HG03135 (cell line): ENCODE results near the gene NRF1.
"Not testable (repeated sequence)": the region's sequence is repeated elsewhere in the genome, so short reads cannot be mapped to it uniquely, and the experiment has no call there.

Experiments used
- ATAC-seq: cut with Tn5 transposase; IDR thresholded peaks from one replicate; pipeline ENCODE4 v1.9.1; 2021; ENCODE audit warnings: mild to moderate bottlenecking, moderate library complexity; ENCODE audit not compliant: unreplicated experiment

The NRF1 gene

DNA sequence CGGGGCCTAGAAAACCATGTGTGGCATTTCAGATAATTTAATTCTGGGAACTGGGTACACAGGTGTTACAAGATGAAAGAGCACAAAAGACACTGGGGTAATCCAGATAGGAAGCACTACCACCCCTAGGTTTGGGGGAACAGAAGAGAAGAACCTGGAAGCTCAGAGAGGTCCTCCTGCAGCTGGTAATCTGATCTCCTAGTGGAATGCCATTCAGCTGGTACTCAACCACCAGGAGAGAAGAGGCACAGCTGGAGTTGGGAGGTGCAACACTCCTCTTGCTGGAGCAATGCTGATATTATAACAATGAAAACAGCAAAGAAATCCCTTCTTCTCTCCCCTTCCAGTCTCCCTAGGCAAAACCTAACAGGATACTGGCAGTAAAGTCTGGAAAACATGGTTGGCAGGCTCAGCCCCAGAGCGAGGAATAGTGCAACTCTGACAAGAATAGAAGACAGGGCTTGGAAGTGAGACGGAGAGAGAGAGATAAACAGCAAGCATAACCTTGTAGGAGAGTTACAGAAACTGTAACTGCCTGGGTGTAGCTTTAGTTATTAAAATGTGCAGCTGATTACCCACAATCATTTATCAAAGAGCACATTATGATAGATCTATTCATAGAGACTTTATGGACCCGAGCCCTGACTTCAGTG, 35.0 kb downstream of the NRF1 start:
- ATAC-seq: no peak

DNA sequence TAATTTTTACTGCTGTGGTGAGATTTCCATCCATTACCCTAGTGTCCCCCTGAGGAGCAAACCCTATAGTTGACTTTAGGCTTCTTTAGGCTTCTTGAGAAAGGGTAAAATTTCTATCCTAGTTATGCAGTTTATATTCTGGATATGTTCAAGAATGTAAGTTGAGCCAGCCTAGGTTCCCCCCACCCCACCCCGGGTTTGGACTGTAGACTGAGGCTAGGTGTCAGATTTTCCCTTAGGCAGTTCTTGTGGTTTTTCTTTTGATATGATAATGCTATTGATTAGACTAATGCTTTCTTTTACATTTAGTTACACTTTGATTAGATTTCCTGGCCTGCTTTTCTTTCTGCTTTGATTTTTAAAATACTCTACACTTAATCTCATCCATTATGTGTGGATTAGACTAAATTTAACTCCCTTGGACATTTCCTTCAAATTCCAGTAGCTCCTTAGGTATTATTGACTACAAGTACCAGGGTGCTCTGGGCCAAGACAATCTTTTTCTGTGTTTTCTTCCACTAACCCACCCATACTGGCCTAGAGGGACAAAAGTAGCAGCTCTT, 37.7 kb downstream of the NRF1 start:
- no peak for ATAC-seq

DNA sequence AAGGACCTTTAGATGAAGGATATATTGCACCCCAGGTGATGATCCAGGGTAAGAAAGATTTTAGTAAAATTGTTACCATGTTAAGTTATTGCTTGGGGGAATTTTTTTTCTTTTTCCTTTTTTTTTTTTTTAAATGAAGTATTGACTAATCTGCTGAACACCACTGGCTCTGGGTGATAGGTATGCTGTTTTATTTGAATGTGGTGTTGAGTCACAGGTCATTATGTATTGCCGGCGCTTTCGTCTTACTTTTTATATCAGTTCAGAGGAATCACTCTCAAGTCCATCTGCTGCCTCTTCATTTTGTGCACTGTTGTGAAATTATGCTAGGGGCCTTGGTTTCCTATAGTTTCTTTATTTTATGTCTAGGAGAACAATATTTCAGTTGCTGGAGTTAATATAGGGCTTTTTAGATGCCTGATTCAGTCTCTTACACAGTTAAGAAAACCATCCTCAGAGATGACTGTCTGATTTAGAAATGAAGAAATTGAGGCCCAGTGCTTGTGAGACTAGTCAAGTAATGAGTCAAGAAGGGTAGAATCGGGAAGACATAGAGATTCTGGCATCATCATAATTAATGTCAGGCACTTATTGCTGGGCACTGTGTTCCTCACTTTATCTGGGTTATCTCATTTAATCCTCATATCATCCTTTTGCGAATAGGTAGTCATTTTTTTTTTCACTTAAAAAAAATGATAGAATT, 38.7 kb downstream of the NRF1 start:
- no peak for ATAC-seq

DNA sequence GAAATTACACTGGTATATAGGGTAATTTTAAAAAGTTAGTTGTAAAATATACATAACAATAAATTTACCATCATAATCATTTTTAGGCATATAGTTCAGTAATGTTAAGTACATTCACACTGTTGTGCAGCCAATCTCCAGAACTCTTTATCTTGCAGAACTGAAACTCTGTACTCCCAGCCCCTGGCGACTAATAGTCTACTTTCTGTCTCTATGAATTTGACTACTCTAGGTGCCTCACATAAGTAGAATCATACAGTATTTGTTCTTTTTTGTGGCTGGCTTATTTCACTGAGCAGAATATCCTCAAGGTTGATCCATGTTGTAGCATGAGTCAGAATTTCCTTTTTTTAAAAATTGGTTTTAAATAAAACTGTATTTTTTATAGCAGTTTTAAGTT, 41.4 kb downstream of the NRF1 start:
- no peak for ATAC-seq

DNA sequence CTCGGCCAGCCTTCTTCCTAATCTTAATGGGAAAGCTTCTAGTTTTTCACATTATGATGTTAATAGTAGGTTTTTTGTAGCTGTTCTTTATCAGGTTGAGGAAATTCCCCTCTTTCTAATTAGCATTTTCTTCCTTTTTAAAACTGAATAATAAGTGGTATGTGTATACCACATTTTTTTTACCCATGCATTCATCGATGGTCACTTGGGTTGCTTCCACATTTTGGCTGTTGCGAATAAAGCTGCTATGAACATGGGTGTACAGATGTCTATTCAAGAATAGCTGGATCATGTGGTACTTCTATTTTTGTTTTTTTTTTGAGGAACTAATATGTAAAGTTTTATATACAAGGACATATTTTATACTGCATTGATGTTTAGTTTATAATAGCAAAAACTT, 44.3 kb downstream of the NRF1 start:
- no peak for ATAC-seq

DNA sequence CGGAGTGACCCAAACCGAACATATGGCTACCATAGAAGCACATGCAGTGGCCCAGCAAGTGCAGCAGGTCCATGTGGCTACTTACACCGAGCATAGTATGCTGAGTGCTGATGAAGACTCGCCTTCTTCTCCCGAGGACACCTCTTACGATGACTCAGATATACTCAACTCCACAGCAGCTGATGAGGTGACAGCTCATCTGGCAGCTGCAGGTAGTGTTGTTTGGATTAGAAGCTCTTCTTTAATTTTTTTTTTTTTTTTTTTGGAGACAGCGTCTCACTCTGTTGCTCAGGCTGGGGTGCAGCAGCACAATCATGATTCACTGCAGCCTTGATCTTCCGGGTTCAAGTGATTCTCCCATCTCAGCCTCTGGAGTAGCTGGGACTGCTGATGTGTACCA, 45.8 kb downstream of the NRF1 start:
- ATAC-seq: no peak

DNA sequence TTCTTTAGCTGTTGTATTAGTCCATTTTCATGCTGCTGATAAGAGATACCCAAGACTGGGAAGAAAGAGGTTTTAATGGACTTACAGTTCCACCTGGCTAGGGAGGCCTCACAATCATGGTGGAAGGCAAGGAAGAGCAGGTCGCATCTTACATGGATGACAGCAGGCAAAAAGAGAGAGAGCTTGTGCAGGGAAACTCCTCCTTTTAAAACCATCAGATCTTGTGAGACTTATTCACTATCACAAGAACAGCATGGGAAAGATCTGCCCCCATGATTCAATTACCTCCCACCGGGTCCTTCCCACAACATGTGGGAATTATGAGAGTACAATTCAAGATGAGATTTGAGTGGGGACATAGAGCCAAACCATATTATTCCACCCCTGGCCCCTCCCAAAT, 48.4 kb downstream of the NRF1 start:
- not testable (repeated sequence) for ATAC-seq

DNA sequence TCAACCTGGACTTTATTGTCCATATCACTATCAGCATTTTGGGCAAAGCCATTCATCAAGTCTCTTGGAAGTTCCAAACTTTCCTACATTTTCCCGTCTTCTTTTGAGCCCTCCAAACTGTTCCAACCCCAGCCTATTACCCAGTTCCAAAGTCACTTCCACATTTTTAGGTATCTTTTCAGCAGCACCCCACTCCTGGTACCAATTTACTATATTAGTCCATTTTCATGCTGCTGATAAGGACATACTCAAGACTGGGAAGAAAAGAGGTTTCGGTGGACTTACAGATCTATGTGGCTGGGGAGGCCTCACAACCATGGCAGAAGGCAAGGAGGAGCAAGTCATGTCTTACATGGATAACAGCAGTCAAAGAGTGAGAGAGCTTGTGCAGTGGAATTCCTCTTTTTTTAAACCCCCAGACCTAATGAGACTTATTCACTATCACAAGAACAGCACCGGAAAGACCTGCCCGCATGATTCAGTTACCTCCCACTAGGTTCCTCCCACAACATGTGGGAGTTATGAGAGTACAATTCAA, 50.2 kb downstream of the NRF1 start:
- no peak for ATAC-seq

DNA sequence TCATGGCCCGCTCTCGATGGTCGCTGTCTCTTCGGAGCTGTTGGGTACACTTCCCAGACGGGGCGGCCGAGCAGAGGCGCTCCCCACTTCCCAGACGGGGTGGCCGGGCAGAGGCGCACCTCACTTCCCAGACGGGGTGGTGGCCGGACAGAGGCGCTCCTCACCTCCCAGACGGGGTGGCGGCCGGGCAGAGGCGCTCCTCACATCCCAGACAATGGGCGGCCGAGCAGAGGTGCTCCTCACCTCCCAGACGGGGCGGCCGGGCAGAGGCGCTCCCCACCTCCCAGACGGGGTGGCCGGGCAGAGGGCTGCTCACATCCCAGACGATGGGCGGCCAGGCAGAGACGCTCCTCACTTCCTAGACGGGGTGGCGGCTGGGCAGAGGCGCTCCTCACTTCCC, 51.7 kb downstream of the NRF1 start:
- ATAC-seq: not testable (repeated sequence)

DNA sequence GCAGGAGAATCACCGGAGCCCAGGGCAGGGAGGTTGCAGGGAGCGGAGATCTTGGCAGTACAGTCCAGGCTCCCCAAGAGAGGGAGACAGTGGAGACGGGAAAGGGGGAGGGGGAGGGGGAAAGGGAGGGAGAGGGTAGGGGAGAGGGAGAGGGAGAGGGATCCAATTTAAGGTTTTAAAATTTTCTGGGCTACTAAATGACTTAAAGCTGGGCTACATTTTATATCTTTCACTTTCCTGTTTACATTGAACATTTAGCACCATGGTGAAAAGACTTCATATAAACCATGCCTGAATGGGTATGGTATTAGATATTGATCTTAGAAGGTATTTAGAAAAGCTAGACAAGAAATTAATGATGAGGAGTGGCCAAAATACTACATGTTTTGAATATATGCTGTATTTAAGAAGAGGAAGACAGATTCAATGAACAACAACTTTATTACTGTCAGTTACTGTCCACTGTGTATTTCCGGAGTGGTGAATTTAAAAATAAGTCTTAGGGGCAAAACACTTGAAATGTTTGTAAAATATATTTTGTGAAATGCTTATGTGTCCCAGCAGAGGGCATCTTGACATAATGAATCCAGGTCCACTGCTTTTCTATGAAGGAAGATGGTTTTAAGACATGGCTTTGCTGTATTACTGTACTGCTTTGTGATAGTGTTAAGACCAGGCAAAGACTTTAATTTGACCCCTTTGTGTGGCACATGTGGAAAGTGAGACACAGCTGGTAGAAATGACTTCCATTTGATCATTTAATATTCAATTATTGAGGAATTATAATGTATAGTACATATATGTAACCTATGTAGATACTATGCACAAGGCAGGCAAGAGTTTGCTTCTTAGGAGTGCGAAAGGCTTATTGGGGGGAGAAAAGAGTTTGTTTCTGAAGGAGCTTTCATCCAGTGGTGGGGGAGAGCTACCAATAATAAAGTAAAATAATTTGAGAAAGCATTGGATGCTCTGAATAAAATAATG, 52.8 kb downstream of the NRF1 start:
- no peak for ATAC-seq

DNA sequence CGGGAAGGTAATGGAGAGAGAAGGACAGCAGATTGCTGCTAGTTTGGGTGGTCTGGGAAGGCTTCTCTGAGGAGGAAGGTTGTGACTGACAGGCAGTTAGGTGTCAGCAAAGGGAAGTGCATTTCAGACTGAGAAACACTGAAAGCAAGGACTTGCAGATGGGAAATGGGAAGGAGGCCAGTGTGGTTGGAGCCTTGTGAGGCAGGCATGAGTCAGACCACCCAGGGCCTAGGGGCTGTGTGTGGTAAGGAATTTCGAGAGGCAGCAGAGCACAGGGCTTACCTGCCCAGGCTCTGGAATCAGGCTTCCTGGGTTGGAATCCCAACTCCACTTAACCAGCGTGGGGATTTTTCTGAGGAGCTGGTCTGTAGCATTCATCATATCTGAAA, 53.5 kb downstream of the NRF1 start:
- no peak for ATAC-seq

DNA sequence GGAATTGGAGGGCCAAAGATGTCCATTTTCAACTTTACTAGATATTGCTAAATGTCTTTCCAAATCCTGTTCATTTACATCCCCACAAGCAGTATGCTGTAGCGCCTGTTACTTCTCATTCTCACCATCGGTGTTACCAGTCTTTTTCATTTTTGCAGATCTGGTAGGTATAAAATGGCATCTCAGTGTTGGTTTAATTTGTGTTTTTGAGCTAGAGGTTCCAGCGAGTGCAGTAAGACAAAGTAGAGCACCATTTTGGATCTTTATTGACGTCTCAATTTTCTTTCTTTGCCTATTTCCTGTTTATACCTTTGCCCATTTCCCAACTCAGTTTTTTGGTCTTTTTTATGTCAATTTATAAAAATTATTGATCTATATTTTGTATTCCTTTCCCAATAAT, 55.6 kb downstream of the NRF1 start:
- ATAC-seq: no peak

DNA sequence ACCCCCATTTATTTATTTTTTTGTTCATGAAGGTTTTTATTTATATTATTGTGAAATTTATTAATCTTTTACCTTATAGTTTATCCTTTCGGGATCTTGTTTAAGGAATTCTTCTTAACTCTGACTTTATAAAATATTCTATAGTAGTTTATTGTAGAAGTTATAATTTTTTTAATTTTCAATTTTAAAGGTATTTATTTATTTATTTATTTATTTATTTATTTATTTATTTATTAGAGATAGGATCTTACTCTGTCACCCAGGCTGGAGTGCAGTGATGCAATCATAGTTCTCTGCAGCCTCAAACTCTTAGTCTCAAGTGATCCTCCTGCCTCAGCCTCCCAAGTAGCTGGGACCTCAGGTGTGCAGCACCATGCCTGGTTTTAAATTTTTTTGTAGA, 56.0 kb downstream of the NRF1 start:
- ATAC-seq: no peak

DNA sequence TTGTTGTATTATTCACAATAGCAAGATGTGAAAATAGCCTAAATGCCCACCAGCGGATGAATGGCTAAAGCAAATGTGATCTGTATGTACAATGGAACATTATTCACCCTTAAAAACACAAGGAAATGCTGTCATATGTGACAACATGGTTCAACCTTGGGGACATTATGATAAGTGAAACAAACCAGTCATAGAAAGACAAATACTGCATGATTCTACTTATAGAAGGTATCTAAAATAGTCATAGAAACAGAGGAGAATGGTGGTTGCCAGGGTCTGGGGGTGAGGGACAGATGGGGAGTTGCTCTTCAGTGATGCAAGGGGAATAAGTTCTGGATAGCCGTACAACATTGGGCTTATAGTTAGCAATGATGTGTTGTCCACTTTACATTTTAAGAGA, 58.4 kb downstream of the NRF1 start:
- ATAC-seq: no peak

DNA sequence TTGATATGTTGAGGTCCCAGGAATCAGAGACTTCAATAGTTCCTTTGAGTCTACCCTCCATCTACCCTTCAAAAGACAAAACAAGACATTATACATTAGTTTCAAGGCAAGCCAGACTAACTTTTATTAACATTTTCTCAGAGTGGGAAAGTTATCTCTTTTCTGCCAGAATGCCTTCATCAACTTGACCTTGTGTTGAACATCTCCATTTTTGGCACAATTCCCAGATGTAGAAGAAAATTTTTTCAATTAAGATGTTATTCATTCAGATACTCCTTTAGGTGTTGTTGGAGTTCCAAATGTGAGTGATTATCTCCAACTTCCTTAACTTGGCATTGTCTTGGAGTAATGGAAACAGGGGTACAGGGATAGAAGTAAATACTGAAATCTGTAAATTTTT, 59.1 kb downstream of the NRF1 start:
- no peak for ATAC-seq

DNA sequence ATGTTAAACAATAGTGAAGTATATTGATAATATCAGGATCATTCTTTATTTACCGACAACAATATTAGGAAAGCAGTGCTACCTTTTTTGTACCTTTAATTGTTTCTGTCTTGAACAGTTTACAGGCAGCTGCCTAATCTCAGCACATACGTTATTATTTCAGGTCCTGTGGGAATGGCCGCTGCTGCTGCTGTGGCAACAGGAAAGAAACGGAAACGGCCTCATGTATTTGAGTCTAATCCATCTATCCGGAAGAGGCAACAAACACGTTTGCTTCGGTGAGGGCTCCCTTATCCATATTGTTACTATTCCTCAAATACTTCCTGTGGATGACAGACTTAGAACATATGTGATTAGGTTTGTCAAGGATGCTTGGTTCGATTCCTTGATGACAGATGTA, 59.7 kb downstream of the NRF1 start:
- ATAC-seq: no peak

DNA sequence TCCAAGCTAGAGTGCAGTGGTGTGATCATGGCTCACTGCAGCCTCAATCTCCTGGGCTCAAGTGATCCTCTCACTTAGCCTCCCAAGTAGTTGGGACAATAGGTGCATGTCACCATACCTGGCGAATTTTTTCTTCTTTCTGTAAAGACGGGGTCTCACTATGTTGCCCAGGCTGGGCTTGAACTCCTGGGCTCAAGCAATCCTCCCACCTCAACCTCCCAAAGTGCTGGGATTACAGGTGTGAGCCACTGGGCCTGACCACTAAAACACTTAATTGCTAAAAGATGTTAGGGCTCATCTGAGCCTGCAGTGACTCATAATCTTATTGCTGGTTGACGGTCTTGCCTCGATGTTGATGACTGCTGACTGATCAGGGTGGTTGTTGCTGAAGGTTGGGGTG, 63.0 kb downstream of the NRF1 start:
- ATAC-seq: not testable (repeated sequence)

DNA sequence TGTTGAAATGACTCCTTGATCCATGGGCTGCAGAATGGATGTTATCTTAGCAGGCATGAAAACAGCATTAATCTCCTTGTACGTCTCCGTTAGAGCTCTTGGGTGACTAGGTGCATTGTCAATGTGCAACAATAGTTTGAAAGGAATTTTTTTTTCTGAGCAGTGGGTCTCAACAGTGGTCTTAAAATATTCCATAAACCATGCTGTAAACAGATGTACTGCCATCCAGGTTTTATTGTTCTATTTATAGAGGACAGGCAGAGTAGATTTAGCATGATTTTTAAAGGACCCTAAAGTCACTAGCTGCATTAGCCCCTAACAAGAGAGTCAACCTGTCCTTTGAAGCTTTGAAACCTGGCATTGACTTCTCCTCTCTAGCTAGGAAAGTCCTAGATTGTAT, 64.0 kb downstream of the NRF1 start:
- no peak for ATAC-seq

DNA sequence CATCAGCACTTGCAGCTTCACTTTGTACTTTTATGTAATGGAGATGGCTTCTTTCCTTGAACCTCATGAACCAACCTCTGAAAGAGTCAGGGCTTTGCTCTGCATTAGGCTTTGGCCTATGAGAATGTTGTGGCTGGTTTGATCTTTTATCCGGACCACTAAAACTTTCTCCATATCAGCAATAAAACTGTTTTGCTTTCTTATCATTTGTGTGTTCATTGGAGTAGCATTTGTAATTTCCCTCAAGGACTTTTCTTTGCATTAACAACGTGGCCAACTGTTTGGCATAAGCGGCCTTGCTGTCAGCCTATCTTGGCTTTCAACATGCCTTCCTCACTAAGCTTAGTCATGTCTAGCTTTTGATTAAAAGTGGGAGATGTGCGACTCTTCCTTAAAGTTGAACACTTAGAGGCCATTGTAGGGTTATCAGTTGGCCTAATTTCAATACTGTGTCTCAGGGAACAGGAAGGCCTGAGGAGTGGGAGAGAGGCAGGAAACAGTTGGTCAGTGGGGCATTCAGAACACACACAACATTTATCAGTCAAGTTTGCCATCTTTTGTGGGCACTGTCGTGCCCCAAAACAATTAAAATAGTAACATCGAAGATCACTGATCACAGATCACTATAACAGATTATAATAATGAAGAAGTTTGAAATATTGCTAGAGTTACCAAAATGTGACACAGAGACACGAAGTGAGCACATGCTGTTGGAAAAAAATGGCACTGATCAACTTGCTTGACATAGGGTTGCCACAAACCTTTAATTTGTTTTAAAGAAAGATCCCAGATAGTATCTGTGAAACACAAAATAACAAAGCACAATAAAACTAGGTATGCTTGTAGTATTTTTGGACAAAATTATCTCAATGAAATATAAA, 64.7 kb downstream of the NRF1 start:
- ATAC-seq: no peak

DNA sequence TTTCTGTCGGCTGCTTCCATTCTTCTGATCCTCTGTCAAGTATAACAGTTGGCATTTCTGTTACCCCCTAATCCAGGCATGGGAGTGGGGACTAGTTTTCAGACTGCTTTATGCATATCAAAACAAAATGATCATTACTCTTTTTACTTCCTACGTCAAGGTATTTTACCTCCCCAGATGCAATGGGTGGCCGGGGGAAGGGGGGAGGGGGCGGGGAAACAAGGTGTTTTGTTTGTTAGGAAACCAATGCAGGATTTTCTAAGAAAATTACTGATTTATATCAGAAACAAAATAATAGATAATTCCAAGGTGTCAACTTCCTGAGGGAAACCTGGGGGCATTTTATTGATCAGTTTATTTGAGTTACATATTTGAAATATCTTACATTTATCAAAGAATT, 66.3 kb downstream of the NRF1 start:
- no peak for ATAC-seq
